ENCODE data around the gene BSND.

- no peak for TF ChIP-seq POLR2AphosphoS5 (IDR thresholded peaks at IDR 0.05)
- TF ChIP-seq CTCF (IDR thresholded peaks at IDR 0.05), result no peak
- TF ChIP-seq POLR2A (IDR thresholded peaks at IDR 0.05), result no peak
These were observed 26.3 kb upstream of the BSND start for GRCh38 chr1:54972436-54972835.

Data from stomach (tissue), 4 donors.